Measurements from ENCODE around the gene DENND5A.
"Not testable (repeated sequence)": the region's sequence is repeated elsewhere in the genome, so short reads cannot be mapped to it uniquely, and the experiment has no call there.

Gene DENND5A

DNA sequence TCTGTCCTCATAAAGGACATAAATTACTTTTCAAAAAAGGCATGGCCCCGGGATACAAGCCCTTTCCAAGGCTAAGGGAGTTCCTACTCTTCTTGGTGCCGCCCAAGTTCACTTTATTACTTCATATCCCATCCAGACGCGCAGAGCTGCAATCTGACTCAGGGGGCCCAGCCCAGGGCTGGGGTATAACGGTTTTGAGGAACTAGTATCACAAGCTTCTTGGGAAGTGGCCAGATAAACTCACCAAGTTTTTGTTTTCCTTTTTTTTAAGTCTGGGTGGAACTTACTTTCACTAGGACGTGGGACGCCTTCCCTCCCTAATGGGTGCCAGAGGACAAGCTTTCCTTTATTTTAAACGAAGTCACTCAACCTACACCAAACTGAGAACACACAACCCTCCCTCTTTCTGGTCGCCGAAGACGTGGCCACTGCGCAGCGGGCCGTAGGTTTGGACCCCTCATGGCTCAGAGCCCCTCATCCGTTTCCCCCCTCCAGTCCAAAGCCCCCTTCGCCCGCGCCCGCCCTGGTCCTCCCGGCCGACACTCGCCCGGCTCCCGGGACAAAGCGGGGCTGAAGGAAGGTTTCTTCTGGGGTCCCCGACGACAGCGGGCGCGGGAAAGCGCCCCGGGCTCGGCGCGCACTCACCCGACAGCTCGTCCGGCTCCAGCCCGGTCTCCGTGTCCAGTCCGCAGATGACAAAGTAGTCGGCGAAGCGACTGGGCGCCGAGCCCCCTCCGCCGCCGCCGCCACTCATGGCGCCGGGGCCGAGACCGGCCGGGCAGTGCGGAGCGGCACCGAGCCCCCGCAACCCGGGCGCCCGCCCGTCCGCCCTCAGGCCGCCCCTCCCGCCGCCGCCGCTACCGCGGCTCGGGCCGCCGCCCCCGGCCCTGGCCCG is 587 bp downstream of the DENND5A start:
- in situ Hi-C loops (cut with HindIII; ENCODE audit: low sequenced_read_pairs): no loop called here
- TF ChIP-seq CTCF (IDR thresholded peaks at IDR 0.05; ENCODE audit: low read depth, low read length): no peak

GRCh38 chr11:9263840-9264315 is 1.3 kb downstream of the DENND5A start:
- no peak for TF ChIP-seq CTCF (IDR thresholded peaks at IDR 0.05; ENCODE audit: low read depth, low read length)
- H3K4me3 ChIP-seq (ENCODE audit: low read depth, low read length): peak overlapping the region; percentile 62
- in situ Hi-C loops (cut with HindIII; ENCODE audit: low sequenced_read_pairs): no loop called here
- DNase-seq (ENCODE audit: low read depth, low spot score): no peak

More for the DNA sequence above, 587 bp downstream of the DENND5A start:
- DNase-seq (ENCODE audit: low read depth, low spot score): peak; percentile 86
- peak overlapping the region; percentile 62 for H3K4me3 ChIP-seq (ENCODE audit: low read depth, low read length)

DNA sequence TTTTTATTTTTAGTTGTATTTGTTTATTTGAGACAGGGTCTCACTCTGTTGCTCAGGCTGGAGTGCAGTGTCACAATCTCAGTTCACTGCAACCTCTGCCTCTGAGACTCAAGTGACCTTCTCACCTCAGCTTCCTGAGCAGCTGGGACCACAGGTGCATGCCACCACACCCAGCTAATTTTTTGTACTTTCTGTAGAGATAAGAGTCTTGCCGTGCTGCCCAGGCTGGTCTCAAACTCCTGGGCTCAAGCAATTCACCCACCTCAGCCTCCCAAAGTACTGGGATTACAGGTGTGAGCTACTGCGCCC is 4.4 kb downstream of the DENND5A start:
- DNase-seq (ENCODE audit: low read depth, low spot score); H3K4me3 ChIP-seq (ENCODE audit: low read depth, low read length); in situ Hi-C loops (cut with HindIII; ENCODE audit: low sequenced_read_pairs): not testable (repeated sequence)

GRCh38 chr11:9259981-9260837 is 4.9 kb downstream of the DENND5A start:
- H3K4me3 ChIP-seq (ENCODE audit: low read depth, low read length): no peak overlapping the region
- in situ Hi-C loops (cut with HindIII; ENCODE audit: low sequenced_read_pairs): no loop called here
- peak; percentile 27 for TF ChIP-seq CTCF (IDR thresholded peaks at IDR 0.05; ENCODE audit: low read depth, low read length)

DNA sequence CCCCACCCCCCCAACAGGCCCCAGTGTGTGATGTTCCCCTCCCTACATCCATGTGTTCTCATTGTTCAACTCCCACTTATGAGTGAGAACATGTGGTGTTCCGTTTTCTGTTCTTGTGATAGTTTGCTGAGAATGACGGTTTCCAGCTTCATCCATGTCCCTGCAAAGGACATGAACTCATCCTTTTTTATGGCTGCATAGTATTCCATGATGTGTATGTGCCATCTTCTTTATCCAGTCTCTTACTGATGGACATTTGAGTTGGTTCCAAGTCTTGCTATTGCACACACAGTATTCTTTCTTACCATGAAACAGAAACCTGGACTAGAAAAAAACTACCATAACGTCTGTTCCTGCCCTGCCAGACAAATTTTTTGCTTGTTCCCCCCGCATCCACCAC is 6.9 kb downstream of the DENND5A start:
- in situ Hi-C loops (cut with HindIII; ENCODE audit: low sequenced_read_pairs); H3K4me3 ChIP-seq (ENCODE audit: low read depth, low read length); DNase-seq (ENCODE audit: low read depth, low spot score): not testable (repeated sequence)

More at GRCh38 chr11:9259981-9260837, 4.9 kb downstream of the DENND5A start:
- DNase-seq (ENCODE audit: low read depth, low spot score): no peak

DNA sequence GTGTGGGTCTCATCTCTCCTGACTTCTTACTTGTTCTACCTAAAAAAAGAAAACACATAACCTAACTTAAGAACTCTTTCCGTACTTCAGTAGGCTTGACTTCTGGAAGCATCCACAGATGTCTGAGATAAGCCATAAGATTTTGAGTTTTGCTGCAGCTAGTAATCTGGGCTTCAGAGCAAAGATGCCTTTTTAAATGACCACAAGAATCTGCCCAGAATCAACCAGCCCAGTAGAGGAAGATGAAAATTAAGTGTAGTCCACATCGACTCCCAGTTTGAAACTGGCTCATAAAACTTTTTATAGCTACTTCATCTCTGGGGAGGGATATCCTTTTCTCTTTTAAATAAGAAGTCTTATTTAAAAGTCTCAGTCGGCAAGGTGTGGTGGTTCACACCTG is 10.7 kb downstream of the DENND5A start:
- in situ Hi-C loops (cut with HindIII; ENCODE audit: low sequenced_read_pairs): no loop called here
- no peak for DNase-seq (ENCODE audit: low read depth, low spot score)

DNA sequence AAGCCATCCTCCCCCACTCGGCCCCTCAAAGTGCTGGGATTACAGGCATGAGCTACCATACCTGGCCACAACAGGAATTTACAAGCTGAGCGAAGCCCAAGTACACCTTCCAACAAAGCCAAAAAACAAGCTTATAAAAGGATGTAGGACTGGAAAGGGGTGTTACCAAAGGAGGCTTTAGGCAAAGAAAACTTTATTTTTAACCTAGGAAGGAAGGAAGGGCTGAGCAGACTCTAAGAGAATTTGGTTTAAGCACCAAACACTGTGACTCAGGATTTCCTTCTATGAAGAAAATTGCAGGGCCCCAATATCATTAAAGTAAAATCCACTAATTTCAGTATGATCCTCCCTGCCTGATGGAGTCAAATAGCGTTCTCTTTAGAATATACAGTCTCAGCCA is 12.1 kb downstream of the DENND5A start:
- in situ Hi-C loops (cut with HindIII; ENCODE audit: low sequenced_read_pairs): no loop called here
- DNase-seq (ENCODE audit: low read depth, low spot score): no peak

More for the DNA sequence above, 10.7 kb downstream of the DENND5A start:
- H3K4me3 ChIP-seq (ENCODE audit: low read depth, low read length): no peak overlapping the region
- no peak for TF ChIP-seq CTCF (IDR thresholded peaks at IDR 0.05; ENCODE audit: low read depth, low read length)

More for the DNA sequence above, 12.1 kb downstream of the DENND5A start:
- no peak overlapping the region for H3K4me3 ChIP-seq (ENCODE audit: low read depth, low read length)
- TF ChIP-seq CTCF (IDR thresholded peaks at IDR 0.05; ENCODE audit: low read depth, low read length): no peak

All from astrocyte of the spinal cord (primary cell).